ENCODE data around the gene ZNF783. TPM values are rescaled to one million over a fixed set of nuclear protein-coding genes. Genes with fewer than 3 reads are reported as not detected.
"Not testable (repeated sequence)": the region's sequence is repeated elsewhere in the genome, so short reads cannot be mapped to it uniquely, and the experiment has no call there.

ZNF783 gene
- total RNA-seq, 1 donor from 2014 or later, result 8.5 TPM

- no peak for DNase-seq
These were observed 21.4 kb upstream of the ZNF783 start for GRCh38 chr7:149240637-149241036.

GRCh38 chr7:149241696-149242095, 20.3 kb upstream of the ZNF783 start:
- DNase-seq, result no peak

- no peak for DNase-seq
These were observed 16.8 kb upstream of the ZNF783 start for GRCh38 chr7:149245244-149245643.

- DNase-seq, result no peak
These were observed 16.3 kb upstream of the ZNF783 start for GRCh38 chr7:149245744-149246143.

- DNase-seq, result no peak
These were observed 13.2 kb upstream of the ZNF783 start for GRCh38 chr7:149248777-149249176.

- DNase-seq, result not testable (repeated sequence)
These were observed 11.8 kb upstream of the ZNF783 start for GRCh38 chr7:149250151-149250550.

GRCh38 chr7:149251518-149251917, 10.5 kb upstream of the ZNF783 start:
- not testable (repeated sequence) for DNase-seq

- DNase-seq, result no peak
These were observed 9.6 kb upstream of the ZNF783 start for GRCh38 chr7:149252378-149252777.

GRCh38 chr7:149253665-149254064, 8.3 kb upstream of the ZNF783 start:
- no peak for DNase-seq

- DNase-seq, result no peak
These were observed 7.7 kb upstream of the ZNF783 start for GRCh38 chr7:149254181-149254858.

GRCh38 chr7:149255174-149255573, 6.8 kb upstream of the ZNF783 start:
- no peak for DNase-seq

GRCh38 chr7:149256568-149256967, 5.4 kb upstream of the ZNF783 start:
- DNase-seq, result no peak

GRCh38 chr7:149257146-149257545, 4.8 kb upstream of the ZNF783 start:
- no peak for DNase-seq

GRCh38 chr7:149261316-149261828, 624 bp upstream of the ZNF783 start:
- peak; percentile 31 for DNase-seq

GRCh38 chr7:149266451-149266850, 4.5 kb downstream of the ZNF783 start:
- DNase-seq, result no peak

GRCh38 chr7:149267733-149268132, 5.7 kb downstream of the ZNF783 start:
- no peak for DNase-seq

GRCh38 chr7:149274424-149274823, 12.4 kb downstream of the ZNF783 start:
- not testable (repeated sequence) for DNase-seq

GRCh38 chr7:149277871-149278270, 15.9 kb downstream of the ZNF783 start:
- no peak for DNase-seq

GRCh38 chr7:149278396-149278795, 16.4 kb downstream of the ZNF783 start:
- no peak for DNase-seq

- DNase-seq, result no peak
These were observed 17.2 kb downstream of the ZNF783 start for GRCh38 chr7:149279111-149279743.

- no peak for DNase-seq
These were observed 18.2 kb downstream of the ZNF783 start for GRCh38 chr7:149280151-149280550.

- no peak for DNase-seq
These were observed 18.9 kb downstream of the ZNF783 start for GRCh38 chr7:149280661-149281507.
